Testis (tissue), 3 donors: Measurements from ENCODE around the gene SMYD3. TPM values are rescaled to one million over a fixed set of nuclear protein-coding genes. Genes with fewer than 3 reads are reported as not detected.

Experiments
- DNase-seq: peaks from one replicate; pipeline ENCODE4 v3.0.0-alpha.2; 2019
- H3K27ac ChIP-seq, 2 donors: fragments of 200-600 bp; sonication (generic); one replicate each; pipeline ENCODE4 v1.5.1; 2019
- H3K27me3 ChIP-seq: fragments of 200-600 bp; sonication (generic); one replicate; pipeline ENCODE4 v1.5.1; 2019
- H3K36me3 ChIP-seq: fragments of 200-600 bp; sonication (generic); one replicate; pipeline ENCODE4 v1.5.1; 2017; ENCODE audit warnings: low read depth; ENCODE audit errors: missing control alignments
- H3K4me1 ChIP-seq: fragments of 200-600 bp; sonication (generic); one replicate; pipeline ENCODE4 v1.5.1; 2019
- H3K4me3 ChIP-seq, 2 donors: fragments of 200-600 bp; sonication (generic); one replicate each; pipeline ENCODE4 v1.5.1; 2017 to 2019
- H3K9me3 ChIP-seq: fragments of 200-600 bp; sonication (generic); one replicate; pipeline ENCODE4 v1.5.1; 2017
- POLR2A ChIP-seq: fragments of 450-650 bp; IDR thresholded peaks from one replicate; pipeline ENCODE4 v1.6.1; 2017; ENCODE audit warnings: antibody characterized with exemption, mild to moderate bottlenecking, moderate library complexity
- WGBS, 2 donors: methylation state at CpG; one replicate each; pipeline ENCODE4 v1.1.5; 2018; 5-methylcytosine and 5-hydroxymethylcytosine counted together
- intact Hi-C: fragments of 100-400 bp; cut with DNase I; formaldehyde crosslinking; loops from one replicate; pipeline ENCODE4 v1.15.1; 2023; ENCODE audit warnings: low total_unique reads
- polyA plus RNA-seq: library from polyadenylated mRNA; stranded (reverse); fragments of 350-450 nt; fragmentation: Illumina TruSeq; extraction: RNeasy Lipid Tissue Mini Kit (QIAGEN cat#74804); gene quantifications from one replicate; pipeline ENCODE4 v1.2.3, GENCODE V29; 2014; ENCODE audit warnings: low read depth, low replicate concordance; ENCODE audit not compliant: insufficient read depth
- total RNA-seq, 2 donors: library from RNA; depleted of rRNA; stranded (reverse); fragments of >200 nt; gene quantifications; one replicate each; pipeline ENCODE4 v1.2.3, GENCODE V29; 2016
- TF ChIP-seq, protein P1 (sequence below), 3 experiments: fragments of 450-650 bp in 2 of 3; fragments of 200-600 bp in 1 of 3; sonication (generic) in 1 of 3; IDR thresholded peaks; one replicate each; pipeline ENCODE4 v1.5.1; 2016 to 2019; ENCODE audit warnings: antibody characterized with exemption in 3 of 3, mild to moderate bottlenecking in 2 of 3, moderate library complexity in 1 of 3

The SMYD3 gene
- total and polyA plus RNA-seq, 3 donors from 2014 or later: 23.0 to 38.8 (median 38.7) TPM

DNA sequence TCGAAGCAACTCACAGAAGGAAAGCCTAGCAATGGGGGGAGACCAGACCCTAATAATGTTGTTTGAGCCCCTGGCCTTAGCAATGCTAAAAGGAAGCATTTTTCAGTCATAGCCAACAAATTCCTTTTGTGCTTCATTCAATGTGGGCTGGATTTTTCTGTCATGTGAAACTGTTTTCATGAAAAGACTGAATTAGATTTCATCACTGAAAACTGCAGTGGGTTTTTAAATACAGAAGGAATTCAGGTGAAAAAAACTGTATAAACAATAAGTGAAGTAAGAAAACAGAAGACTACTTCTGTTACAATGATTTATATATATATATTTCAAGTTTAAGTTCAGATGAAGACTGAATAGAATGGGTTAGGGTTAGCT, 204.8 kb downstream of the SMYD3 start:
- no peak for DNase-seq
- intact Hi-C loops: no loop called here
- 91 to 100% methylated on average over 1 of the region's 1 CpG for WGBS, 2 donors
- Histone ChIP-seq H3K4me3 (no peak overlapping the region), H3K27ac (no peak overlapping the region), H3K9me3 (no peaks in the 10 kb centered on the region), H3K27me3 (no peaks in the 10 kb centered on the region), H3K36me3 (no peaks in the 10 kb centered on the region), H3K4me1 (peaks cover 13% of the 10 kb centered on the region)
- TF ChIP-seq, protein P1, sequence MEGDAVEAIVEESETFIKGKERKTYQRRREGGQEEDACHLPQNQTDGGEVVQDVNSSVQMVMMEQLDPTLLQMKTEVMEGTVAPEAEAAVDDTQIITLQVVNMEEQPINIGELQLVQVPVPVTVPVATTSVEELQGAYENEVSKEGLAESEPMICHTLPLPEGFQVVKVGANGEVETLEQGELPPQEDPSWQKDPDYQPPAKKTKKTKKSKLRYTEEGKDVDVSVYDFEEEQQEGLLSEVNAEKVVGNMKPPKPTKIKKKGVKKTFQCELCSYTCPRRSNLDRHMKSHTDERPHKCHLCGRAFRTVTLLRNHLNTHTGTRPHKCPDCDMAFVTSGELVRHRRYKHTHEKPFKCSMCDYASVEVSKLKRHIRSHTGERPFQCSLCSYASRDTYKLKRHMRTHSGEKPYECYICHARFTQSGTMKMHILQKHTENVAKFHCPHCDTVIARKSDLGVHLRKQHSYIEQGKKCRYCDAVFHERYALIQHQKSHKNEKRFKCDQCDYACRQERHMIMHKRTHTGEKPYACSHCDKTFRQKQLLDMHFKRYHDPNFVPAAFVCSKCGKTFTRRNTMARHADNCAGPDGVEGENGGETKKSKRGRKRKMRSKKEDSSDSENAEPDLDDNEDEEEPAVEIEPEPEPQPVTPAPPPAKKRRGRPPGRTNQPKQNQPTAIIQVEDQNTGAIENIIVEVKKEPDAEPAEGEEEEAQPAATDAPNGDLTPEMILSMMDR (IDR thresholded peaks at IDR 0.05): no peak
- TF ChIP-seq POLR2A: no peak

DNA sequence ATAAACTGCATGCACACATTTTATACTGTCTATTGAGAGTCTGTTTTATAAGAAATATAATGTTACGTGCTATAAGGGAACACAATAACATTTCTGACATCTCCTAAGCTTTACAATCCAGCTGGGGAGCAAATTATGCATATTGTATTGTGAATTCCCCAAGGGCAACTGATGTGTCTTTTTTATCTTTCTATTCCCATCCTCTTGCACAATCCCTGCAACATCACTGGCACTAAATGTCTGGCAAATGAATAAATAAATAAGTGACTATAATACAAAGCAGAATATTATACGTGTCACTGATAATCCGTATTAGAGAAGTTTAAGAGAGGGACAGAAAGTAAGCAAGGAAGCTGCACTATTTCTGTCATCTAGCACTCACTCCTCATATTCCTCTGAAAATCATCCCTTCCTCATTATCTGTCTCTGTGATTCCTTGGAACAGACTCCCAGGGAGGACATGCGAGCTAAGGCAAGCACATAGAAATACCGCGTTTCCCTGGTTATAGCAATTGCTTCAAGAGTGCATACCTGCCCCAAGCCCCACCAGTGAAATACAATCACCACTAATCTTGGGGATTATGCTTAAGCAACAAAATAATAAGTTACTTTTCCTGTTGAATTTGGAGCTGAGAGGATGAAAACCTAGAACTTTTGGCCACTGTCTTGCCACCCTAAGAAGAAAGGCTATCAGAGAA, 205.4 kb downstream of the SMYD3 start:
- Histone ChIP-seq H3K4me1 (peaks cover 13% of the 10 kb centered on the region), H3K27me3 (no peaks in the 10 kb centered on the region), H3K27ac (no peak overlapping the region), H3K36me3 (no peaks in the 10 kb centered on the region), H3K4me3 (no peak overlapping the region), H3K9me3 (no peaks in the 10 kb centered on the region)
- no peak for DNase-seq
- intact Hi-C loops: no loop called here
- TF ChIP-seq, protein P1 (IDR thresholded peaks at IDR 0.05): no peak
- no peak for TF ChIP-seq POLR2A
- 59 to 81% methylated on average over 6 of the region's 6 CpGs for WGBS, 2 donors

DNA sequence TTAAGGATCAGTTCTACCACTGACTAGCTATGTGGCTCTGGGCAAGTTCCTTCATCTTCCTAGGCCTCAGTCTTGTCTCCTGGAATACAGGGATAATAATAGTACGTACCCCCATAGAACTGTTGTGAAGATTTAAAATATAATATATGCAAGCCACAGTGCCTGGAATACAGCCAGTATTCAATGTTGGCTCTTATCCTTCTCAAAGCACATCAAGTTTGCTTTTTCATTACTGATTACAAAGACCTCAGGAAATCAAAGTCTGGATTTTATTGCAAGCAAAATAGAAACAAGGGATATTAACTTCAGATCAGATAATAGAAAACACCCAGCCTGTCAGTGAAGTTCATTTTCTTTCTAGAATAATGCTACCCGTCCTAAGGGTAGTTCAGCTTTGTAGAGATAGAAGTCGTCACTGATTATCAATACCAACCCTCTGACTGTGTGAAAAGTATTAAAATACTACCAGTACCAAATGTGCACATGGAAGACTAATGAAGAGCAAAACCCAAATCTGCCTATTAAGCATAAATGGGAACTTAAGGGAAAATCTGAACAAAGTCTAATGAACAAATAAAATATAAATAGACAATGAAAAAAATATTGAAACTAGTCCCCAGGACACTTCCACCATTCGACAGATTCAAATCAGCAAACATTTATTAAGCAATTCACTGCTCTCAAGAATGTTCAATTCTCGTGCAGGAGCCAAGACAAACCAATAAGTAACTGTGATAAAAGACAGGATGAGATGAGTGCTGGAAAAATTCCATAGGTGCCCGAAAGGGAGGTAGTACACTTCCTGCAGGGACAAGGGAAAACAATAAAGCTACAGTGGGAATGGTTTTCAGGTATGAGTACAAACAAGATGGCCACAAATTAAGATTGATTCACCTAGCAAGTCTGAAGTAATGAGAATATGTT, 206.2 kb downstream of the SMYD3 start:
- peaks cover 13% of the 10 kb centered on the region for H3K4me1 ChIP-seq
- no peaks in the 10 kb centered on the region for H3K9me3 ChIP-seq
- DNase-seq: no peak
- intact Hi-C loops: no loop called here
- H3K36me3 ChIP-seq: no peaks in the 10 kb centered on the region
- 49 to 56% methylated on average over 6 of the region's 6 CpGs for WGBS, 2 donors
- no peaks in the 10 kb centered on the region for H3K27me3 ChIP-seq
- no peak overlapping the region for H3K4me3 ChIP-seq
- TF ChIP-seq, protein P1 (IDR thresholded peaks at IDR 0.05): no peak
- TF ChIP-seq POLR2A: no peak
- no peak overlapping the region for H3K27ac ChIP-seq

DNA sequence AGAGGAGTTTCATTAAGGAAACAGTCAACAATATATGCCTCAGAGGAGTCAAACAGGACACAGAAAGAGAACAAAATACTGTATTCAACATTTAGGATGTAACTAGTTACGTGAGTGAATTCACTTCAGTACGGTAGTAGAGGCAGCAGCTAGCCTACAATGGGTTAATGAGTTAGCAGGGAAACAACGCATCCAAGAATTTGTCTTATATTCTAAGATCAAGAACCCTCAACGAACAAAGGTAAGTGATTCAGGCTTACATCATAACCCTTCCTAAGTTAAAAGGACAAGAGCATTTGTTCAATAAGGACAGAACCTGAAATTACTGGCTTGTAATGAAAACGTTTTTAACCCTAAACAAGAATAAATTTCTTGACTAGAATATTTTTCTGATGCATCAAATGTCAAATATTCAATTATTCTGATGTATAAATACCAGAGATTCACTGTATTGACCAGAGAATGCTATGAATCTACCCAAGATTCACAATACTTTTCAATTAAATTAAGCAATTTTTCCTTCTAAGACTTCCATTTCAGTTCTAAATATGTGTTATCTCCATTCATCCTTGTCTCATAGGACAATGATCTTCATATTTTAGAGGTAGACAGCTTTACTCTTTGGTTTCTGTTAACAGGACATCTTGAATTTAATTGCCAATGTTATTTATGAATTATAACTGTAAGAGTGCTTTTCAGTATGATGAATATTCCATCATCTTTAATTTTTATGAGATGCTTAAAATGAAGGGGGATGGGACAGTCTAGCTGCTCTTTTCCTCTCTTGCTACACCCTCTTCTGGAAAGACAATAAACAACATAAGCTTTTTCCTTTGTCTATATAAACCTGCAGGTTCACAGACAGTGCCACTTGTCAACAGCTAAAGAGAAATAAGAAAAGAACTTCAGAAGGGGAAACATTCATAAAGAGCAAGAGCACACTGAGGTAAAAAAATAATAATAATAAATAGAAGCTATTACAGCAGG, 209.5 kb downstream of the SMYD3 start:
- 83 to 91% methylated on average over 5 of the region's 5 CpGs for WGBS, 2 donors
- H3K27ac ChIP-seq: no peak overlapping the region
- no peak overlapping the region for H3K4me3 ChIP-seq
- H3K27me3 ChIP-seq: no peaks in the 10 kb centered on the region
- TF ChIP-seq, protein P1 (IDR thresholded peaks at IDR 0.05): no peak
- no peak for TF ChIP-seq POLR2A
- no peaks in the 10 kb centered on the region for H3K36me3 ChIP-seq
- intact Hi-C loops: no loop called here
- DNase-seq: no peak
- H3K9me3 ChIP-seq: no peaks in the 10 kb centered on the region
- H3K4me1 ChIP-seq: peaks cover 13% of the 10 kb centered on the region
